Dedifferentiated amniotic fluid mesenchymal stem cell (primary cell): Measurements from ENCODE around the gene FIGN.

Source experiments
- DNase-seq: peaks from one replicate; pipeline ENCODE4 v3.0.0-alpha.2; 2016; ENCODE audit errors: extremely low spot score

FIGN gene

GRCh38 chr2:163708265-163708664 lies 27.5 kb downstream of the FIGN start:
- DNase-seq = no peak

GRCh38 chr2:163703386-163703785 lies 32.4 kb downstream of the FIGN start:
- DNase-seq = no peak

- DNase-seq = no peak
Observed at GRCh38 chr2:163701399-163702195, 34.2 kb downstream of the FIGN start.

- DNase-seq = no peak
Observed at GRCh38 chr2:163698857-163699256, 37.0 kb downstream of the FIGN start.

- DNase-seq = no peak
Observed at GRCh38 chr2:163697846-163698637, 37.8 kb downstream of the FIGN start.

GRCh38 chr2:163697429-163697828 lies 38.4 kb downstream of the FIGN start:
- no peak for DNase-seq

- no peak for DNase-seq
Observed at GRCh38 chr2:163693484-163693883, 42.3 kb downstream of the FIGN start.

GRCh38 chr2:163692611-163693482 lies 43.0 kb downstream of the FIGN start:
- DNase-seq = no peak

GRCh38 chr2:163692081-163692480 lies 43.7 kb downstream of the FIGN start:
- DNase-seq = no peak

- DNase-seq = no peak
Observed at GRCh38 chr2:163690896-163691295, 44.9 kb downstream of the FIGN start.

- no peak for DNase-seq
Observed at GRCh38 chr2:163687217-163687616, 48.6 kb downstream of the FIGN start.

GRCh38 chr2:163686289-163686688 lies 49.5 kb downstream of the FIGN start:
- no peak for DNase-seq

- no peak for DNase-seq
Observed at GRCh38 chr2:163682695-163683094, 53.1 kb downstream of the FIGN start.

GRCh38 chr2:163681745-163682144 lies 54.1 kb downstream of the FIGN start:
- DNase-seq = no peak

- DNase-seq = no peak
Observed at GRCh38 chr2:163675388-163675787, 60.4 kb downstream of the FIGN start.

GRCh38 chr2:163673522-163673921 lies 62.3 kb downstream of the FIGN start:
- no peak for DNase-seq

GRCh38 chr2:163670929-163671328 lies 64.9 kb downstream of the FIGN start:
- DNase-seq = no peak

GRCh38 chr2:163669506-163669905 lies 66.3 kb downstream of the FIGN start:
- no peak for DNase-seq

- peak; percentile 42 for DNase-seq
Observed at GRCh38 chr2:163667064-163667887, 68.5 kb downstream of the FIGN start.

GRCh38 chr2:163665817-163666216 lies 70.0 kb downstream of the FIGN start:
- DNase-seq = no peak

GRCh38 chr2:163665051-163665450 lies 70.8 kb downstream of the FIGN start:
- no peak for DNase-seq
